Posterior cingulate gyrus (tissue), 11 donors: ENCODE measurements around the gene GP9.

Source experiments
- DNase-seq, 10 donors: peaks; one replicate each; pipeline versions ENCODE4 v3.0.0 to v3.0.0-alpha.2; 2020 to 2021; ENCODE audit warnings: mixed read lengths in 3 of 10
- intact Hi-C: fragments of 100-400 bp; cut with DNase I; formaldehyde crosslinking; loops from one replicate; pipeline ENCODE4 v1.15.1; 2023

GP9 gene

DNA sequence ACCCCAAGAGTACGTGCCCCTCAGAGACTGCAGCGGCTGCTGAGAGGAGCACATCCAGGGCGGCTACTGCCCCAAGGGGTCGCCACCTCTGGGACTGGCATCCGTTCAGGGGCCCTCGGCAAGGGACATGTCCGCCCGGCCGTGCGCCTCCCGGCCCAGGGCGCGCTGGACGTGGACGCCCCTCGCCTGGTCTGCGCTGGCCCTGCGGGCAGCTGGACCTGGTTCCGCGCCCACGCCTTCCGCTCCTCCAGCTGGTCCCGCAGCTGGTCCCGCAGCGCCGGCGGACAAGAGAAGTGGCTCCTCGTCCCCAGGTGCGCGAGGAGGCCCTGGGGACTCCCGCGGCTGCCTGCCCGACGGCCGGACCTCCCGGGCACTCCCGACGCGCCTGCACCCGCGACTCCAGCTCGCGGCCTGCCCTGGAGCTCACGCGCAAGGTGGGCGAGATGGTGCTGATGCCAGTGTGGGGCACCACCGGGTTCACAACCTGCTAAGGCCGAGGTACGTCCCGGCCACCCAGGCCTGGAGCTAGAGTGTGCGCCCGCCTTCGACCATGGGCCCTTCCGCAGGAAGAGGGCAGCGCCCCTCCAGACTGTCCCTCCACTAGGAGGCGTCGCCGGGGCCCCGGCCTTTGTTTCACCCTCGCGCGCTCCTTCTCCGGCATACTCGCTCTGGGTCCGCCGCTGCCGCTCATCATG, 14.4 kb upstream of the GP9 start:
- peak in 3 of 10 donors; percentile 61 to 70 (median 63) for DNase-seq
- intact Hi-C loops: no loop called here

DNA sequence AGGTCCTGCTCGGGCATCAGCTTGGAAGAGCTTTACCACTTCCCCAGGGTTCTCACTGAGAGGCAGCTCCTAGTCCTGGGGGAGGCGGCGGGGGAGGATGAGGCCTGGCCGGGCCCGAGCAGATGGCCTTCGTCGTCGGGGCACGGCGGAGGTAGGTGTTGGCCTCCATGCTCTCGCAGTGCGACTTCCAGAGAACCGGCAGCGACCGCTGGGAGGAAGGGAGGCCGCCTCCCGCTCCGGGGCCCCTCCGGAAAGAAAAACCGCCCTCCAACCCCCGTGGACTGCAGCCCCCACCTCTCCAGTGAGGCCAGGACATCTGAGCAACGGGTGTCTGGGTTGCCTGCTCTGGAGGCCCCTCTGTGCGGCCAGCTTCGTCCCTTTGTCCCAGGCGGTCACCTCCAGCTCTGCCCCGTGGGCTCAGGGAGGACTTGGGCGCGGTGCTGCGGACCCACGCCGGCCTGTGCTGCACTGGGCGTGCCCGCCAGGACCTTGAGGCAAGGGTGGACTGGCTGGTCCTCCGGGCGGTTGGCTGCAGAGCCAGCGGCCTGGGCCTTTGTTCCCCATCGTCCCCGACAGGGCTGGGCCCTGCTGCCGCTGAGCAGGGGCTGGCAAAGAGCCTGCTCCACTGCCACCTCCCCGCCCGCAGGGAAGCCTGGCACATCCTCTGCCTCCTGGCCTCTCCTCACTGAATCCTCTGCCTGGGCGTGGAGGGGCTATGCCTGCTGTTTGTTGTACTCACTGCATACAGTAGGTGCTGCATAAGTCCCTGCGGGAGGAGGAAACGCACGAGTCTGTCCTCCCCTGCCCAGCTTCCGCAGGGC, 13.6 kb upstream of the GP9 start:
- DNase-seq: peak in 3 of 10 donors; percentile 66 to 71 (median 66)
- intact Hi-C loops: no loop called here

DNA sequence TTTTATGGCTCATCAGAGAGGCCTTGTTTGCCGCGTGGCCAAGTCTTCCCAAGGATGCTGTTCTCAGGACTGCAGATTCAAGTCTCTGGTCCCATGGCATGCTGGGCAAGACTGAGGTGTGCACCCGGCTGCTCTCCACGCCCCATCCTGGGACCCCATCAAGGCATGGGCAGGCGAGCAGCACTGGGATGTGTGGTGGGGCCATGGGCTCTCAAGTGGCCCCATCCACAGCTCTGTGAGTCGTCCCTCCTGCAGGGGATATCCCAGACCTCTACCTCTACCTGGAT, 13.1 kb upstream of the GP9 start:
- DNase-seq: peak in 1 of 10 donors; percentile 77
- intact Hi-C loops: no loop called here

DNA sequence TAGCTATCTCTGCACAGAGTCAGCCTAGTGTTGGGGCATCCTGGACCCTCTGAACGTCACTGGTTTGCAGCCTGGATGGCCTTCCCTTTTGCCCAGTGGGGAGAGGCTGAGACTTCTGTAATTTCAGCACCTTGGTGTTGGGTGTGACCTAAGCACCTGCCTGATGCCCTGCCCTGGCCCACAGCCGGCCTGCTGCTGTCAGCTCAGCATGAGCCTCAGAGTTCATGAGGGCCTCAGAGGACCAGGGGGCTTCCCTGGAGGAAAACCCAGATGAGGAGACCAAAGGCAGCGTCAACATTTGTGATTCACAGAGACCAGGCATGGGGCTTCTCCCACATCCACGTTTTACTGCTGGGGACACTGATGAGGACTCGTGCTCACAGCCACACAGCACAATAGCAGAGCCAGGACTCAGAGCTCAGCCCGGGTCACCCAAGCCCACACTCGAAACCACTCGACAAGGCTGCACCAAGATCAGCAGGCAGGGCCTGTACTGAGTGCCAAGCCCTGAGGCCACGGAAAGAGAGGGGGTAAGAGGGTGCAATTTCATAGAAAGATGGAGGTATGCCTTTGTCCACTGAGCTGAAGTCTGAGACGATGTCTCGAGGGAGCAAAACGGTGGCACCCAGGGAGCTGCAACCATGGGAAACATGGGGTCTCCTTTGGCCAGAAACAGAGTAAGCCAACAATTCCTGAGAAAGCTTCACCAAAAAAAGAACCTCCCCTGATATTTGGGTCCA, 9.9 kb upstream of the GP9 start:
- intact Hi-C loops: no loop called here
- peak in 1 of 10 donors; percentile 45 for DNase-seq

DNA sequence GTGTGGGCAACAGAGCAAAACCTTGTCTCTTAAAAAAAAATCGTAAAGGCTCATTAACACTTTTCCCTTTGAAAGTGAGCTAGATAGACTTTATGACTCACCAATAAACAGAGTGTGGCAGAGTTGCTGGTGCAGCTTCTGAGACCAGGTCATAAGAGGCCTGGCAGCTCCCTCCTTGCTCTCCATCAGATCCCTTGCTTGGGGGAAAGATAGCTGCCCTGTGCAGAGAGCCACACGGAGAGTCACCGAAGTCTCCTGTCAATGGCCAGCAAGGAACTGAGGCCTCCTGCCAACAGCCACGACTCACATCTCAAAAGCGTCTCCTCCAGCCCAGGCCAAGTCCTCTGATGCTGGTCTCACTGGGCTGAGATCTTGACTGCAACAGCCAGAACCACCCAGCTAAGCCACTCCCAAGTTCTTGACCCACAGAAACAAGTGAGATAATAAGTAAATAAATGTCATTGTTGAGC, 8.7 kb upstream of the GP9 start:
- DNase-seq: peak in 1 of 10 donors; percentile 45
- intact Hi-C loops: loop anchor here (2.0 kb wide), 1 partner anchor 195 kb away; no protein-coding TSS in a partner anchor

DNA sequence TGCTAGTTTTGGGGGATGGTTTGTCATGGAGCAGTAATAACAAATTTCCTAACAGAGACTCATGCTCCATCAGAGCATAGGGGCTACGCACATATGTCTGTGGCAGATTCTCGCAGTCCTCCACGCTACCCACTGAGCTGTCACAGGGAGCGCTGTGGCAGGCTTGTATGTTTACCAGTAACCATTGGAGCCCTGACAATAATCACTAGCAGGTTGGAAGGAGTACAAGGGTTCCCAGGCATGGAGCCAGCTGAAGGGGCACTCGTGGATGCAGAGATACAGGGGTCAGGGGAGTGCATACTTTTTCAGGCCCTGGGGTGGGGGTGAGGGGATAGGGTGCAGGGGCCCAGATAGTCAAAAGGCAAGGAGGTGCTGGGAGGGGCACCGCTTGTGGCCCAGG, 7.9 kb upstream of the GP9 start:
- intact Hi-C loops: loop anchor here (2.0 kb wide), 1 partner anchor 194 kb away; no protein-coding TSS in a partner anchor
- peak in 1 of 10 donors; percentile 52 for DNase-seq

DNA sequence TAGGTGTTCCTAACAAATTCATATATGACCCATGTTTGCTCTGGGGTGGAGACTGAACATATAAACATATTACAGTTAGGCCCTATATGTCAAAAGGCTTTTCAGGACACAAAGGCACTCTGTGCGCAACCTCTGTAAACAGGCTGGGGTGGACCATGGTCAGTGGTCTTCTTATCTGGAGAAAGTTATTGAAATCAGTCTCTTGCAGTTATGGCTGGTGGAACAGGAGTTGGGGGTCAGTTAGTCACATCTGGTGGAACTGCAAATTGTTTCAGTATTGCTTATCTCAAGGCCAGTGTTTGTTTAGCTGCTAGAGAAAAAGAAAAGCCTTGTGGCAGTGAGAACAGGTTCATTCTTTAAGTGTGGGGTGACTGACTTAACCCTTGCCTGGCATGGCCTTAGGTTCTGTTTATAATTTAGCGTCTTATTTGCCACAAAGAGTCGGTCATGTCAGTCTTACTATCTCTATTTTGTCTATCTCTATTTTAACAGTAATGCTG, 5.9 kb upstream of the GP9 start:
- peak in 1 of 10 donors; percentile 7 for DNase-seq
- intact Hi-C loops: no loop called here

DNA sequence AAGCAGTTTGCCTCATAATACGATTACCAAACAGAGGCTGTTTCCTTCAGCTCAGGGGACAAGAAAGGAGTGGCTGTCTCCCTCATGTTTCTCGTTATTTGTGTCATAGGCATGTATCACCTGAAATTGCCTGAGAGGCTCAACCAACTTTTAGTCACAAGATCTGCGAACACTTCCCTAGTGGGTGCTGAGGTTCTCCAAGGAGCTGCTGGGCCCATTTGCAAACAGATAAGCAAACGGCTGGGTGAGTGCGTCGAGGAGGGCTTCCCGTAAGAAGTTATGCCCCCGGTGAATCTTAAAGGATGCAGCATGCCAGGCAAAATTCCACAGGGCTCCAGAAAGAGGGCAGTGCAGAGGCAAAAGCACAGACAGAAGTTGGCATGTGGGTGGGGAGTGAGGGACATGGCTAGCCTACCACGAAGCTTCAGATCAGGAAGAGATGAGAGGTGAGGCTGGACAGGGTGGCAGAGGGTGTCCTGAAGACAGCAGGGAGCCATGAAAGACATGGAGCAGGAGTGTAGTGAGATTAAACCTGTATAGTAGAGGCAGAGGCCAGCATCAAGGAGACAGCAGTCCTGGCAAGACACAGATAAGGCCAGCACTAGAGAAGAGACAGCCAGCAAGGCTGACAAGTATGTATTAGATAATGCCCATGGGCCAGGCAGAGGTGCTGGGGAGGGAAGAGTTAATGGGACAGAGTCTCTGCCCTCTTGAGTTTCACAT, 4.0 kb upstream of the GP9 start:
- DNase-seq: peak in 2 of 10 donors; percentile 32 to 39
- intact Hi-C loops: no loop called here

DNA sequence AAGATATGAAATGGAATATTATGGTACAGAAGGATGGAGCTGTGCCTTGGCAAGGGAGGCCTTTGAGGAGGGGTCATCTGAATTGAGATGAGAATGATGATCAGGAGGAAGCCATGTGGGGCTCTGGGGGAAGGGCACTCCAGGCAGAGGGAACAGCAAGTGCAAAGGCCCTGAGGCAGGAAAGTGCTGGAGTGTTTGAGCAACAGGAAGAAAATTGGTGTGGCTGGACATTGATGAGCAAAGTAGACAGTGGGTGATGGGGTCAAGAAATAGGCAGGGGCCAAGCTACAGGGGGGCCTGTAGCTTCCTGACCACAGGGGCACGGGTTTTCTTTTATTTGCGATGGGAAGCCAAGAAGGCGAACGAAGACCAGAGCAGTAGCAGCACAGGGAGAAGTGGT, 3.3 kb upstream of the GP9 start:
- intact Hi-C loops: no loop called here
- DNase-seq: peak in 1 of 10 donors; percentile 26

DNA sequence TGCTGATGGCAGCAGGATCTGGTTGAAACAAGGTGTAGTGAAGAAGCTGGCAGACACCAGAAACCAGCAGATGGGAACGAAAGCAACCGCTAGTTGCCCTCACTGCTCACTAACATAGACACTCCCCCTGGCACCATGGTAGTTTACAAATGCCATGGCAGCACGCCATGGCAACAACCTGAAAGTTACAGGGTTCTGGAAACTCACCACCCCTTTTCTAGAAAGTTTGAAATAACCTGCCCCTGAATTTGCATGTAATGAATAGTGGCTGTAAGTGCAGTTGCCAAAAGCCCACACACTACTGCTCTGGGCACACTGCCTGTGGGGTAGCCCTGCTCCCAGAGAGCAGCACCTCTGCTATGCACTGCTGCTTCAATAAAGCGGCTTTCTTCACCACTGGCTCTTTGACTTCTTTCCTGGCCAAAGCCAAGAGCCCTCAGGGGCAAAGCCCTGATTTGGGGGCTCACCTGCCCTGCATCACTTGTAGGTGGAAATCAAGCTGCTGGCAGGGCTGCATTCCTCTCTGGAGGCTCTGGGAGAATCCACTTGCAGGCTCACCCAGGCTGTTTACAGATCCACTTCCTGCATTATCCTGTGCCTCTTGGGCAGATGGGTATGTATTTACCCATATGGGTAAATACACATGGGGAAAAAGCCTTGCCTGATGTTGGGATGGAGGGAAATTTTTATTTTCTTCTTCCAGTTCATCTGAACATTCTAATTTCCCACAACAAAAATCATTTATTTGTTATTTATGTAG, 2.0 kb upstream of the GP9 start:
- intact Hi-C loops: no loop called here
- peak in 3 of 10 donors; percentile 12 to 86 (median 25) for DNase-seq

DNA sequence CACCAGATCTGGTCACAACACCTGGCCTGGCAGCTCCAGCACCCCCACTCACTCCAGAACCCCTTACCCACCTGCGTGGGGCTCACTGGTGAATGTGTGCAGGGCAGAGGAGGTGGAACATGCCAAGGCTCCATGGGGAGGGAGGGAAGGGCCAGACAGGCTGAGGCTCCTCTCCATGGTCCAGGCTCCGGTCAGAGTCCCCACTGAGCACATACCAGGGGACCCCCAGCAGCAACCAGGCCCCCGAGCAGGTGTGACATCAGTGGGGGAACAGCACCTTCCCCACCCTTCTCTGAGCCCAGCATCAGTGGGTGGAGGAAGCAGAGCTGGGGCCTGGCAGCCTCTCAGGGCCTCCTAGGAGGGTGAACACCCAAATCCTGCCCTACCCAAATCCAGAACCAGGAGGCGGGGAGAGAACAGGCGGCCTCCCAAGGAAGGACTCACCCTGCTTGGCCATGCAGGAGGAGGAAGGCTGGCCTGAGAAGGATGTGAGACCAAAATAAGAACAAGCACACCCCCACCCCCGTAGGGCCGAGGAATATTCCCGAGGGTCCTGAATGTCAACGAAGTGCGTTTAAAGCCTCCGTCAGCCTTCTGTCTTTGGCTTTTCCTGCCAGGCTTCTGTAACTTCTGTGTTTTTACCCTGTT, 1.1 kb upstream of the GP9 start:
- intact Hi-C loops: no loop called here
- DNase-seq: peak in 1 of 10 donors; percentile 72

DNA sequence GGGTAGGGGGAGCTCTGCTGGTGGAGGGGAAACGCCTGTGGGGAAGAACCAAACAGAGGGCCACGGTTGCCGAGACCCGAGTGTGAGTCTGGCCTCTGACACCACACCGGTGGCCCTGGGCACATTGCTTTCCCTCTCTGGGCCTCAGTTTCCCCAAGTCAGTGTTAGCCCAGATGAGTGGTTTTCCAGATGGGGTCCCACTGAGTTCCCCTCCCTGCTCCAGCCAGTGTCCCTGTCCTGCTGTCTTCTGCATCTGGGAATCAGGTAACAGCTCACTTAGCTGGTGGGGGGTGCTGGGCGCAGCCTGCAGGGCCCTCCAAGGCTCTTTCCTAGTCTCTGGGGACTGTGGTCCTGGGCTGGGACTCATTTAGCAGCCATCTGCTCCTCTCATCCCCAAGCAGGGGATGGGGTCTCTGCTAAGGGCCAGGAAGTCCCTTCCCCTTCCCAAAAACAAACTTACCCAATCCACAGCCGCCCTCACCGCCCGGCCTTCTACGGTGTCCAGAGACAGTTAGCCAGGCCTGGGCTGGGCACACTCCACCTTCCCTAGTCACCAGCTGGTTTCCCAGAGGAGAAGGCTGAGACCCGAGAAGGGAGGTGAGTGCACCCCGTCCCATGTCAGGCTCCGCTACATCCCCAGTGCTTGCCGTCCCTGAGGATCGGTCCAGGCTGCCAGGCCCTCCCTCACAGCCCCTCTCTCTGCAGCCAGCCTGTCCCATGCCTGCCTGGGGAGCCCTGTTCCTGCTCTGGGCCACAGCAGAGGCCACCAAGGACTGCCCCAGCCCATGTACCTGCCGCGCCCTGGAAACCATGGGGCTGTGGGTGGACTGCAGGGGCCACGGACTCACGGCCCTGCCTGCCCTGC, 676 bp downstream of the GP9 start:
- DNase-seq: peak in 1 of 10 donors; percentile 70
- intact Hi-C loops: no loop called here

DNA sequence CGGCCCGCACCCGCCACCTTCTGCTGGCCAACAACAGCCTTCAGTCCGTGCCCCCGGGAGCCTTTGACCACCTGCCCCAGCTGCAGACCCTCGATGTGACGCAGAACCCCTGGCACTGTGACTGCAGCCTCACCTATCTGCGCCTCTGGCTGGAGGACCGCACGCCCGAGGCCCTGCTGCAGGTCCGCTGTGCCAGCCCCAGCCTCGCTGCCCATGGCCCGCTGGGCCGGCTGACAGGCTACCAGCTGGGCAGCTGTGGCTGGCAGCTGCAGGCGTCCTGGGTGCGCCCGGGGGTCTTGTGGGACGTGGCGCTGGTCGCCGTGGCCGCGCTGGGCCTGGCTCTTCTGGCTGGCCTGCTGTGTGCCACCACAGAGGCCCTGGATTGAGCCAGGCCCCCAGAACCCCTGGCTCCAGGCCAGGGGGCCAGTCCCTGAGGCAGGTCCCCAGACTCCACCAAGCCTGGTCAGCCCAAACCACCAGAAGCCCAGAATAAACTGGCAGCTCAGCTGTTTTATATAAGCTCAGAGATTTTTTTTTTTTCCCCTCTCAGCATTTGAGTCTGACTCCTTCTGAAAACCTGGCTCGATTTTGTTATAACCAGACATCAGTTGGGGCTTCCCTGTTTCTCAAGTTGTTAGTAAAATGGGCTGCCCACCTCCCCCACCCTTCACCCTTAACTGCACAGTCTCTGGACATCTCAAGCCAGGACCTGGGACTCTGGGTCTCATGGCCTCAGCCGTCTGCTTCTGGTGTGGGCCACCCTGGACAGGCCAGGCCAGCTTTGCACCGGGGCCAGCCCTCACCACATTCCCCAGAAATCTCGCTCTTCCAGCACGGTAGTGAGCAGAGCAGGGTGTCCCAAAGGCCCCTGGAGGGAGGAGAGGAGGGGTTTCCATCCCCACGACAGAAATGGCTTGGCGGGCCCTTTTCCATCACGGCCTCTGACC, 1.6 kb downstream of the GP9 start:
- peak in 1 of 10 donors; percentile 81 for DNase-seq
- intact Hi-C loops: no loop called here

DNA sequence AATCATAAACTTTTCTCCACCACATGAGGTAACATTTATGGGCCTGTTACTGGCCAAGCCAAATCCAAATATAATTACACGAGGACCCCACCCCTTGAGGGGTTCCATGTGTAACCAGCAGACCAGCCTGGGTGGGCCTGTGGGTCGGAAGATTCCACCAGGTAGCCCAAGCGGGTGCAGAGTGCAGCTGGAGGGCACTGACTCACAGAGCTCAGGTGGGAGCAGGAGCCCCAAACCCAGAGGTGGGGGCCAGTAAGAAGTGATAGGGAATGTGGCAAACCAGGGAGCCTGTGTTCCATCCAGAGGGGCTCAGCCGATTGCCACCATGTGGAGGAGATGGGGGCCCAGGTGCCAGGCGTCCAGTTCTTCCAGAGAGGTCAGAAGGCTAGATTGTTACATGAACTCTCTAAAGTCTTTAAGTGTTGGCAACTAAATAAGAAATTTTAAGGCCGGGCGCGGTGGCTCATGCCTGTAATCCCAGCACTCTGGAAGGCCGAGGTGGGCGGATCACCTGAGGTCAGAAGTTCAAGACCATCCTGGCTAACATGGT, 2.6 kb downstream of the GP9 start:
- peak in 1 of 10 donors; percentile 52 for DNase-seq
- intact Hi-C loops: no loop called here

DNA sequence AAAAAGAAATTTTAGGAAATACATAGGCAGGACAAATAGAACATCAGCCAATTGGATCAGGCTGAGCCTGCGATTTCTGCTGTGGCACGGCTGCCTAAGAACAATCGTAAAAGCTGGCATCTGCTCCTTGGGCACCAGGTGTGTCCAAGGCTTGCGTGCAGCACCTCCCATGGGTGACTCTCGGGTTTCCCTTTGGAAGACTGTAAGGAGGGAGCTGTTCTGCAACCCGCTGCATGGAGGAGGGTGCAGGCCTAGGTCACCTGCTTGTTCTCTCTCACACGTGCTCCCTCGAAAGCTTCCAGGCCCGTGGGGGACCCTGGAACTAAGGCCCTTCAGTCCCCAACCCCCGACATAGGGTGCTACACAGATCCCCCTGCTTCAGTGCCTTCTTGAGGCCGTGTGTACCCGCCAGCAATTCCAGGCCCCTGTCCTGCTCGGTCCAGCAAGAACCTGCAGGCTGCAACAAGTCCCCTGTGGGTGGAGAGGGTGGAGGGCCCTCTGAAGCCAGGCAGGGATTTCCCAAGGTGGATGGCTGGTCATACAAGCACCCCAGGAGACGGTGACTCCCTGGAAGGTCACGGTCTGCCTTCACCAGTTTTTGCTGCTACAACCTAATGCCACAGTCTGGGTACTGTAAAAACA, 3.4 kb downstream of the GP9 start:
- intact Hi-C loops: no loop called here
- peak in 1 of 10 donors; percentile 72 for DNase-seq
